Activated gamma-delta T cell treated with anti-CD3 and anti-CD28 coated beads, Interleukin-2, amount 50 U/mL, for 16 hours (primary cell): Measurements from ENCODE around the gene RIPOR2.
"Not testable (repeated sequence)": the region's sequence is repeated elsewhere in the genome, so short reads cannot be mapped to it uniquely, and the experiment has no call there.

ENCODE experiments used
- DNase-seq: peaks from one replicate; pipeline ENCODE4 v3.0.0-alpha.2; 2020; ENCODE audit warnings: low read depth

The RIPOR2 gene

GRCh38 chr6:24926647-24927046 lies 9.1 kb downstream of the RIPOR2 start:
- DNase-seq = not testable (repeated sequence)

GRCh38 chr6:24926192-24926591 lies 9.6 kb downstream of the RIPOR2 start:
- DNase-seq = no peak

GRCh38 chr6:24925661-24926060 lies 10.1 kb downstream of the RIPOR2 start:
- no peak for DNase-seq

- no peak for DNase-seq
These were observed 11.0 kb downstream of the RIPOR2 start for GRCh38 chr6:24924580-24925356.

- DNase-seq = no peak
These were observed 11.8 kb downstream of the RIPOR2 start for GRCh38 chr6:24923885-24924401.

- DNase-seq = no peak
These were observed 12.9 kb downstream of the RIPOR2 start for GRCh38 chr6:24922814-24923213.

GRCh38 chr6:24922170-24922569 lies 13.6 kb downstream of the RIPOR2 start:
- no peak for DNase-seq

GRCh38 chr6:24920136-24920535 lies 15.6 kb downstream of the RIPOR2 start:
- no peak for DNase-seq

GRCh38 chr6:24919056-24919892 lies 16.5 kb downstream of the RIPOR2 start:
- DNase-seq = no peak

- DNase-seq = no peak
These were observed 17.1 kb downstream of the RIPOR2 start for GRCh38 chr6:24918641-24919055.

GRCh38 chr6:24916496-24916895 lies 19.3 kb downstream of the RIPOR2 start:
- DNase-seq = no peak

- DNase-seq = no peak
These were observed 20.1 kb downstream of the RIPOR2 start for GRCh38 chr6:24915641-24916040.

GRCh38 chr6:24914082-24914481 lies 21.7 kb downstream of the RIPOR2 start:
- not testable (repeated sequence) for DNase-seq

GRCh38 chr6:24911796-24912382 lies 23.9 kb downstream of the RIPOR2 start:
- DNase-seq = no peak

GRCh38 chr6:24910961-24911725 lies 24.6 kb downstream of the RIPOR2 start:
- peak; percentile 26 for DNase-seq

GRCh38 chr6:24910331-24910960 lies 25.3 kb downstream of the RIPOR2 start:
- DNase-seq = peak; percentile 11

GRCh38 chr6:24909241-24910216 lies 26.2 kb downstream of the RIPOR2 start:
- no peak for DNase-seq

- no peak for DNase-seq
These were observed 27.1 kb downstream of the RIPOR2 start for GRCh38 chr6:24908650-24909035.

- DNase-seq = no peak
These were observed 27.7 kb downstream of the RIPOR2 start for GRCh38 chr6:24907919-24908649.
